ENCODE measurements around the gene ARHGDIB. TPM values are rescaled to one million over a fixed set of nuclear protein-coding genes. Genes with fewer than 3 reads are reported as not detected.
A peak's percentile ranks its signal among the peaks of the same experiment; 100 is the strongest.

ARHGDIB gene
- total RNA-seq, 6 donors from 2014 or later = 169 to 307 (median 211) TPM

DNA sequence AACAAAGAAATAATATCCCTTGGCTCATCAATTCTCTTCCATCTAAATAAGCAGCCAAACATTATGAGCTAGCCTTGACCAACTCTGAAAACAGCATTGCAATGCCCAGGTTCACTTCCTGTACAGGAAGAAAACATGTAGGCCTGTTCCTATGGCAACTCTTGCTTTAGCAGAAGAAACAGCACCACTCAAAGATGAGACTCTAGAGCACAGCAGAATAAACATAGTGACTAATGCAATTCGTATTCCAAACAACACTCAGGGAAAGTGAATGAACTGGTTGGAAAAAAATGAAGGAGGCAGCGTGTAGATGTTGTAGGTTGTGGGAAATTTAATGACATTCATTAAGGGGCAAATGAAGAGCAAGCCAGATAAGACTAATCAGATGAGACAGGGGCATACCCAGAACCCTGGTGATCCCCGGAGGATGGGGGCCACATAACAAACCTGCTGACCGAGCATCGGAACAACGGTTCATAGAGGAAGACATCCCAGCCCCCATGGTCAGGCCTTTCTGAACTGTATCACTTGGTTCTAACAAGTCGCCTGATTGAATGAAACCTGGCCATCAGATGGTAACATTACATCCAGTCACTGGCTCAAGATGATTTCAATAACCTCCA lies 9.0 kb downstream of the ARHGDIB start:
- 33 to 41% methylated on average over 7 of the region's 7 CpGs for WGBS, 2 donors
- no peaks in the 10 kb centered on the region for H3K27me3 ChIP-seq
- H3K36me3 ChIP-seq = peaks cover 0 to 20% (median 8%) of the 10 kb centered on the region in 4 donors
- peak overlapping the region; percentile 9 to 85 (median 76) for H3K27ac ChIP-seq
- peaks cover 80 to 92% (median 89%) of the 10 kb centered on the region in 4 donors for H3K4me1 ChIP-seq
- H3K4me3 ChIP-seq = no peak overlapping the region
- peak; percentile 88 to 94 for ATAC-seq (ENCODE audit: low FRiP score in 2 of 2)
- TF ChIP-seq EP300 (IDR thresholded peaks at IDR 0.05) (peak in 2 of 4 donors; percentile 36 to 48), POLR2AphosphoS5 (IDR thresholded peaks at IDR 0.05) (peak in 1 of 2 donors; percentile 80), CTCF (IDR thresholded peaks at IDR 0.05) (no peak)
- no peaks in the 10 kb centered on the region for H3K9me3 ChIP-seq
- peak in 1 of 2 donors; percentile 66 for DNase-seq

GRCh38 chr12:14951851-14952250 lies 9.6 kb downstream of the ARHGDIB start:
- TF ChIP-seq CTCF (IDR thresholded peaks at IDR 0.05) (no peak), POLR2A (IDR thresholded peaks at IDR 0.05) (no peak), POLR2AphosphoS5 (IDR thresholded peaks at IDR 0.05) (no peak), EP300 (IDR thresholded peaks at IDR 0.05) (no peak)
- Histone ChIP-seq H3K27ac (peak overlapping the region; percentile 63 to 85 (median 76)), H3K4me1 (peaks cover 79 to 90% (median 88%) of the 10 kb centered on the region in 4 donors), H3K4me3 (no peak overlapping the region), H3K9me3 (no peaks in the 10 kb centered on the region), H3K27me3 (no peaks in the 10 kb centered on the region), H3K36me3 (peaks cover 0 to 25% (median 11%) of the 10 kb centered on the region in 4 donors)
- ATAC-seq (ENCODE audit: low FRiP score in 2 of 2) = no peak
- 31 to 46% methylated on average over 1 of the region's 1 CpG for WGBS, 2 donors
- DNase-seq = no peak

DNA sequence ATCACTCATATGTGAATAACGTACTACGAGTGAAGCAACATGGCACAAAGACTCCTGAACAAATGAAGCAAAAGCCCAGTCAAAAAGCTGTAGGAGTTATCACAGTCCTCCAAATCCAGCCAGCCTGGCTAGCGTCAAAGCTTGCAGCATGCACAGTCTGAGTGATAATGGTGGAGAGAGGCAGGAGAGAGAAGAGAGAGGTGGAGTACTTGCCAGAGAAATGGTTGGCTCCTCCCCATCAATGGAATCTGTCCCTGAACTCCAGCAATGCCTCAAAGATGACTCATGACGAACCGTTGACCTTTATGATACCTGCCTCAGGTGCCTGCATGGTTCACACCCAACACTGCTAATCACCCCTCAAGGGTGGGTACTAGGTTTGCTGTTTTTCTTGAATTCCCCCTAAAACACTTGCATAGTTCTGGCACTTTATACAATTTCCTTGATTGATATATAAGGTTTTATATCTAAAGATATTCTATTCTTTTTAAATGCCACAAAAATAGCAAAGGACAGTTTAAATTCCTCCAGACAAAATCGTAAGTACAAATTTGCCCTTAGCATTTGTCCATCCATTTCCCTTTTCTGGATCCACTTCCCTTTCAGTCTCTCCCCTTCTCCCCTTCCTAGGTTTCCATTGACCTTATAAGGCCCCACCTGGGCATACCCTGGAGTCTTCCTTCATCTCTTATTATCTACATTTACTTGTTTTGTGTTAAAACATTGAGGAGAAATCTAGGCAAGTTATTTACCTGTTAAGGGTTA lies 10.2 kb downstream of the ARHGDIB start:
- TF ChIP-seq POLR2A (IDR thresholded peaks at IDR 0.05) (no peak), POLR2AphosphoS5 (IDR thresholded peaks at IDR 0.05) (no peak), EP300 (IDR thresholded peaks at IDR 0.05) (no peak), CTCF (IDR thresholded peaks at IDR 0.05) (no peak)
- H3K4me1 ChIP-seq = peaks cover 78 to 90% (median 87%) of the 10 kb centered on the region in 4 donors
- no peaks in the 10 kb centered on the region for H3K9me3 ChIP-seq
- peak overlapping the region in 3 of 4 donors; percentile 35 to 85 (median 80) for H3K27ac ChIP-seq
- no peaks in the 10 kb centered on the region for H3K27me3 ChIP-seq
- H3K4me3 ChIP-seq = no peak overlapping the region
- ATAC-seq (ENCODE audit: low FRiP score in 2 of 2) (no peak), DNase-seq (no peak)
- 70 to 76% methylated on average over 6 of the region's 6 CpGs for WGBS, 2 donors
- peaks cover 0 to 32% (median 16%) of the 10 kb centered on the region in 4 donors for H3K36me3 ChIP-seq

GRCh38 chr12:14950421-14950820 lies 11.0 kb downstream of the ARHGDIB start:
- 70 to 76% methylated on average over 4 of the region's 4 CpGs for WGBS, 2 donors
- Histone ChIP-seq H3K4me3 (no peak overlapping the region), H3K9me3 (no peaks in the 10 kb centered on the region), H3K27ac (peak overlapping the region in 3 of 4 donors; percentile 66 to 85 (median 80)), H3K36me3 (peaks cover 0 to 39% (median 17%) of the 10 kb centered on the region in 4 donors), H3K27me3 (no peaks in the 10 kb centered on the region), H3K4me1 (peaks cover 75 to 89% (median 84%) of the 10 kb centered on the region in 4 donors)
- DNase-seq (no peak), ATAC-seq (ENCODE audit: low FRiP score in 2 of 2) (no peak)
- TF ChIP-seq POLR2AphosphoS5 (IDR thresholded peaks at IDR 0.05) (no peak), CTCF (IDR thresholded peaks at IDR 0.05) (no peak), POLR2A (IDR thresholded peaks at IDR 0.05) (no peak), EP300 (IDR thresholded peaks at IDR 0.05) (no peak)
